ENCODE measurements around the gene TPH2.

Gene TPH2

DNA sequence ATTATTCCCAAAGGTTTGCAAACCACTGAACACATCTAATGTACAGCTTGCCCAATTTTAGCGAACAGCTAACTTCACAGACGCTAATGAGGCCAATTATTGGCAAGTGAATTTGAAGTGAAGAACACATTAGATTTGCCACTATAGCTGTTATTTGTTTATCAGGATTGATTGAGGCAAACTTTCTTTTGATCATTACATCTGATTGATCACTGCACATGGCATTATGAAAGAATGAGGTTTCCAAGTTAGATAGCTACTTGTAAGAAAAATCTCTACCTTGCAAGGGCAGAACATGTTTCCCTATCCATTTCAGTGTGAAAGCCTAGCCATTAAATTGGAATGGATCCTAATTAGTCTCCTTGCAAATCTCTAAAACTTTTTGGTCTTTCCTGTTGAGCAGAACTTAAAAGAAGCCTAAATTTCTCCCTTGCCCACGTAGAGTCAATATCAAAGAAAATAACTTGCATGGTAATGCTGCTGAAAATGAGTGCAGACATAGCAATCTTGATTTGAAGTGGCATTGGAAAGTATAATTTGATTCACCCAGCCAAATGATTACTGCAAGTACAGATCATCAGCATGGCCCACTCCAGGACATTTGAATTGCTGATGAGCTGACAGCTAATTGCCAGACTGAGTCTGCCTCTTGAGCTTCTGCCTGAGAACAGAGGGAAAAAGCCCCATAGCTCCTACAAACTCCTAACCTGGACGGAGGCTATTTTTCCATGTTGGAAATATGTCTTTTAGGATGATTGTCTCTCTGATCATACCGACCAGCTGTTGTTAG, 98.6 kb downstream of the TPH2 start:
- no peak for DNase-seq

DNA sequence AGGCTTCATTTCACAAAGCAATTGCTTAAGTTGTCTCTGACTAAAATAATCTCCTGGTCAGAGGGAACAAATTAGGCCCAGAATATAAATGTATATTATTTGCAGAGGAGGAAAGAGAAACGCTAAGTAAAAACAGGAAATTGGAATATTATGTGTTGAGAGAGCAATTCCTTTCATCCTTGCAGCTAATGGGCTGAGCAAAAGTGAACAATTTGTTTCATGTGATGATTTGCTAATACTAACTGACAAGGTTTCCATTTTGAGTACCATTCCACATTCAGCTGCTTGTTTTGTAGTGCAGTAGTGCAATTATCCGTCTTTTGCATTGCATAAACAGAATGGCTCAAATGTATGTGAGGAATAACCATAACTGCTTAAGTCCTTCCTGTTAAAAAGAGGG, 103.2 kb downstream of the TPH2 start:
- DNase-seq: no peak

DNA sequence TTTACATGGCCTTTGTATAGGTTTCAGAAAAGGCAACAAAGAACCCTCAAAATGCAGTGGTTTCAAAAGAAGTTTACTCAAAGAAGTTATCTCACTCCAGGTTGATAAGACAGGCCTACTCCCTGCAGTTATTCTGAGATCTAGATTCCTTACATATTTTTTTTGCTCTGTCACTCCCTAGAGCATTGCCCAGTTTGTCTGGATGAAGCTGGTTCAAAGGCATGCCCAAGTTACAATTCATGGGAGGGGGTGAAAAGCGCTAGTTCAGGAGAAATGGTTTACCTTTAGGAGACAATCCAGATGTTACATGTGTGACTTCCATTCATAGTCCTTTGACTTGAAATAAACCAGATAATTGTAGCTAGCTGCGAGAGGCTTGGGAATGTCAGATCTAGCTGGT, 115.0 kb downstream of the TPH2 start:
- no peak for DNase-seq

DNA sequence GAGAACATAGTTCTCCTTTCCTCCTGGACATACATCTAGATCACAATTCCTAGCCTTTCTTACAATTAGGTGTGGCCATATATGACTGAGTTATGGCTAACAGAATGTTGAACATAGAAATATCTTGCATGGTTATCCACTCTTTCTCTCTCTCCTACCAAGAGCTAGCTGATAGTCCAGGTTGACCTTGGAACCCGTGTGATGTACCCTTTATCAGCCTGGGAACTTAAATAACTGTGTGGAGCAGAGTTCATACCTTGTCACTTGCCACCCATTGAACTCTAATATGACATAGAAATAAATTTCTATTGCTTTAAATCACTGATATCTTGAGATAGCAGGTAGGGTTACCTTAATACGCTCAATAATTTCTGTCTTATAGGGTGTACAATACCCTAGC, 115.9 kb downstream of the TPH2 start:
- DNase-seq: no peak

DNA sequence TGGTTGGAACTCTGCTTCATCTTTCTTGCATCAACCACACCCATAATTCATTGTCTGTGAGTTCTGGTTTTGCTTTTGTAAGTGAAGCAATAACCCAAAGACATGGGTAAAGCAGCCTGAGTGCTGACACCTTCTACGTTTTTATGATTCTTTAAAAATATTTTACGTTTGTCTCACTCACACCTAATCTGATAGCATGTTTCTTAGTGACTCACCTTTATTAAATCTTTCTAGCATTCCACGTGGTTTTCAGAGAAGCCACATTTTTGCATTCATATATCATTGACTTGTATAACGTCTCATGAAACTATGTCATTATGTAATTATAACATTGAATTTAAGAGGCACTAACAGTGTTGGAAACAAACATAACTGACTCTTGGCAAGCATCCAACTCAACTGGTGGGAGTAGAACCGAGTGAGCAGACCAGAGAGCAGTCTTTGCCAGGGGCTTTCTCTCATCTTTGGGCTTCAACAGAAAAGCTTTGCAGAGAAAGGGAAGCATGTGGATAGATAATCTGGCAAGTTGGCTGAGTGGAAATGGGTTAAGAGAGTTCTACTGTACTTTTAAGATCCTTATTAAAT, 118.8 kb downstream of the TPH2 start:
- no peak for DNase-seq

DNA sequence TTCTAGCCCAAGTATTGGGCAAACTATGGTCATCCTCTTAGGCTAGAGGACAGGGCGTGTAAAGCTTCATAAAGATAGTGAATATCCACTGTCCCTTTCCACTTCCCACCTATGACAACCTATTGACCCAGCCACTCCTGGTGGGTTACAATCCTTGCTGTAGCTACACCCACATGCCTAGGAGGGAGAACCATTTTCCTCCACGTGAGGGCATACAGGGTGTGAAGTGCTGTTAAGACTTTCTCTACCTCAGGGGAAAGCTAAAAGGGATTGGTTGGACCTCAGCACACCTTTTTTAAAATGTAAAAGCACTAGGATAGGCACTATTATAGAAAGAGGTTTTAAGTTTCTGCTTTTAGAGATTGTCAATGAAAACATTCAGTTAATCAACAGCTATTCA, 124.4 kb downstream of the TPH2 start:
- no peak for DNase-seq

DNA sequence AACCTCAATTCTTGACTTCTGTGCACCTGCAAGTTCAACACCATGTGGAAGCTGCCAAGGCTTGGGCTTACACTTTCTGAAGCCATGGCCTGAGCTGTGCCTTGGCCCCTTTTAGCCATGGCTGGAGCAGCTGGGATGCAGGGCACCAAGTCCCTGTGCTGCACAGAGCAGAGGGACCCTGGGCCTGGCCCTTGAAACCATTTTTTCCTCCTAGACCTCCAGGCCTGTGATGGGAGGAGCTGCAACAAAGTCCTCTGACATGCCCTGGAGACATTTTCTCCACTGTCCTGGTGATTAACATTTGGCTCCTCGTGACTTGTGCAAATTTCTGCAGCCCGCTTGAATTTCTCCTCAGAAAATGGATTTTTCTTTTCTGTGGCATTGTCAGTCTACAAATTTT, 132.4 kb downstream of the TPH2 start:
- DNase-seq: no peak

DNA sequence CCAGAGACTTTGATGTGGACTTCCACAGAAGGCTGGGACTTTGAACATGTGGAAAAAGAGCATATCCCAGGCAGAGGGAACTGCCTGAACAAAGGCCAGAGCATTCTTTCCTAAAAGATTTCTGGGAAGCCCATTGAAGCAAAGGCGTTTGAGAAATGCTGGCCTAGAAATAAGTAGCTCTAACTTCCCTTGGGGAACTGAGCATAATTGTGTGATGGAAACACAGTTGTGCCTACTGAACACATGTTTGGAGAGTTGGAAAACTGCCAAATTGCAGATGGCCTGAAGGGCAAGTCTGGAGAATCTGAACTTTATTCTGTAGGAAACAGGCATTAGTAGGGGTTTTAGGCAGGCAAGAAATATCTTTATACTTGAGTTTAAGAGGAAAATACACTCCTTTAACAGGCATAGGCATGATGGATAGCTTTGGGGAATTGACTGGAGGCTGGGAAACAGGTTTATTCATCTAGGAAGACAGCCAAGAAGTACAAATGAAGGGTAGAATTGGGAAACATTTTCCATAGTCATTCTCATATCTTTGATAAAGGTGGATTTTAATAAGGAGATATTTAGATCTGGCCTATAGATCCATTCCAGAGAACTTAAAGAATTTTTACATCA, 134.1 kb downstream of the TPH2 start:
- DNase-seq: no peak

DNA sequence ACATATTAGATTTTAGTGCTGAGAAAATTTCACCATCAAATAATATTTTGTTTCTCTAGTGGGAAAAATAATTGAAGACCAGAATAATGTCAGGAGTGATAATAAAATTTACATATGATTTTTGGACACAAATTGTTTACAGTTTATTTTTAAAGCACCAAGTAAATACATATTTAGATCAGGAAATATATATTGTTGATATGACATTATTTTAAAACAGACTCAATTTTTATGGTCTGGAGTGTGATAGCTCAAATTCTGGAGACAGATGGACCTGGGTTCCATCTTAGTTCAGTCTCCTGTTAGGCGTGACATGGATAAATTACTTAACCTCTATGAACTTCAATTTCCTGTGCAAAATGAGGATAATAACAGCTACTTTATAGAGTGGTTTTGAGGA, 135.4 kb downstream of the TPH2 start:
- DNase-seq: no peak

DNA sequence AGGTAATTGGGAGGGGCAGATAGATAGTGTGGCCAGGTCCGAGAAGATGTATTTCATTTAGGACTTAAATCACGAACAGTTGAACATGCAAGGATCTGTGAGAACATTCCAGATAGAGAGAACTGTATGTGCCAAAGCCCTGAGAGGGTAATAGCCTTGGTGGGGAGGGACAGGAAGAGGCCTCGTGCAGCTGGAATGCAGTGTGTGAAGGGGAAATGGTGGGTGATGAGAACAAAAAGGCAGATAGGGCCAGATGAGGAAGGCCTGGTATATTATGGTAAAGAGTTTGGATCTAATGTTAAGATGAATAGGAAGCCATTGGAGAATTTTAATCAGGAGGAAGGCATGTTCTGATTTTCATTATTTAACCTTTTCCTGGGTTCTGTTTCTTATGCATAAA, 136.3 kb downstream of the TPH2 start:
- DNase-seq: no peak

DNA sequence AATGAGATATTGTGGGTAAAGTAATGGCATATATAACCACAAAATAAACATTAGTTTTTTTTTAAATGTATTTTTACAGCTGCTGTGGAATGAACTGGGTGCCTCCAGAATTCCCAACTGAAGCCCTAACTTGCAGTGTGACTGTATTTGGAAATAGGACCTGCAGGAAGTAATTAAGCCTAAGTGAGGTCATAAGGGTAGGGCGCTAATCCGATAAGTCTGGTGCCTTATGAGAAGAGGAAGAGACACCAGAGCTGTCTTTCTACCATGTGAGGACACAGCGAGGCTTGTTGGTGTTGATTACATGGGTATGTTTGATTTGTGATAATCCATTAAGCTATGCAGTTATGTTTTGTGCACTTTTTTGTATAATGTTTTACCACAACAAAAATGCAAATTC, 136.8 kb downstream of the TPH2 start:
- DNase-seq: no peak

DNA sequence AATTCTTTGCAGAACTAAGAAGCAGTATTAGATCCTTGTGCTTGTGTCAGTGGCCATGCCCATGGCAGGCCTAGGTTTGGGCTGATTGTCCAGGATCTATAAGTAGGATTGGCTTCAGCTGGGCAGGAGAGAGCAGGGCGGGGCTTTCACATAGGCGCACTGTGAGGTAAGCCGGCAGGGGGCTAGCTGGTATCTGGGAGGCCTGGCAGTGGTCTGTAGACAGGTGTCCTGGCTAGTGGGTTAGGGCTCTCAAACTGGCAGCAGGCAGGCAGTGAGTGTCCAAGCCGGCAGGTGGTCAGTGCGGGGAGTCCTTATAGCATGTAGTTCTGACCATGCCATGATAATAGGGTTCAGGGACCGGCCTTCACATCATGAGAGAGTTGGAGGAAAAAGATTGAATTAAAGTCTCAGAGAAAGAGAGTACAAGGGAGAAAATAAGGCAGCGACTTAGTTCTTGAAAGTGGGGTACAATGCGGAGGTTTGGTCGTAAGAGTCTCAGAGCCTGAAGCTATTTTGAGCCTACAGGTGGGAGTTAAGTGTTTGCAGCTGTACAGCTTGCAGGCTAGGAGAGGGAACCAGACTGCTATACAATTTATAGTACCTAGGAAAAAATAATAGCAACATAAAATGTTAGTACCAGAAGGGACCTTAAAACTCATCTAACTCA, 137.4 kb downstream of the TPH2 start:
- DNase-seq: no peak

DNA sequence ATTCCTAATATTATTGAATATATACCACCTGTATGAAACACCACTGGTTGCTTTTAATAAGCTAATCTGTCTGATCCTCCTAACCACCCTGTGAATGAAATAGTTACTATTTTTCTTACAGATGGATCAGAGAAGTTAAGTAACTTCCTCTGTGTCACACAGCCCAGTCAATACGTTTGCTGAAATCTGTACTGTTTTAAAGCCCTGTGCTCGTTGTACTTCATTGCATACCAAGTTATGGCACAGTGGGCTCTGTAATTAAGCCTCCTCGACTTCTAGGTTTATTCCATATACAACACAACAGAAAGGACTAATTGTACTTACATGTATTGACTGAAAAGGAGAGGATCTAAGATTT, 137.9 kb downstream of the TPH2 start:
- no peak for DNase-seq

DNA sequence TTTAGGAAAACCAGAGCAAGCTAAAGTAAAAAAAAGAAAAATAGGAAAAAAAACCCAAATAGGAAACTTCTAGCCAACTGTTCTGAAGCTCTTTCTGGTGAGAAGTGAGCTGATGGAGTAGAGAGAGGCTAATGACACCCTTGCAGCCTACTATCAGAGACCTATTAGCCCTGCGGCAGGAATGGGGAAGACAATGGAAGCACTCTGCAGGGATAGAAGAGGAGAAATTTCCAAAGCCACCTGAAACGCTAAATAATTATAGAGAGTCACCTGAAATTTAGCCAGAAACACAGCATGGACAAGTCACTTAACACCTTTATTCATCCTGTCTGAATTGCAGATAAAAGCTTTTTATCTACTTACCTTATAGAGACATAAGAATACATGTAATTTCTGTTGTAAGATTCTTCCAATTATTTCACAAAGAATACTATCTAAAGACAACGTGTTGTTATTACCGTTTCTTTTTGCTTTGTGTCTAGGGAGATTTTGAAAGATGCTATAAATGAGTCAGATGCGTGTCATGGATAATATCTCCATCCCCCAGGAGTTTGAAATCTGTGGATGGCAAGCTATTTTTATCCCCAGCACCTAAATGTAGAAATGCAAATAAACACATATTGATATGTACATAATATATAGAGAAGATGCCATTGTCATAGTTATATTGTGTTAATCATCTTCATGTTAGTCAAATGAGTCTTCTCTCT, 138.6 kb downstream of the TPH2 start:
- DNase-seq: no peak

DNA sequence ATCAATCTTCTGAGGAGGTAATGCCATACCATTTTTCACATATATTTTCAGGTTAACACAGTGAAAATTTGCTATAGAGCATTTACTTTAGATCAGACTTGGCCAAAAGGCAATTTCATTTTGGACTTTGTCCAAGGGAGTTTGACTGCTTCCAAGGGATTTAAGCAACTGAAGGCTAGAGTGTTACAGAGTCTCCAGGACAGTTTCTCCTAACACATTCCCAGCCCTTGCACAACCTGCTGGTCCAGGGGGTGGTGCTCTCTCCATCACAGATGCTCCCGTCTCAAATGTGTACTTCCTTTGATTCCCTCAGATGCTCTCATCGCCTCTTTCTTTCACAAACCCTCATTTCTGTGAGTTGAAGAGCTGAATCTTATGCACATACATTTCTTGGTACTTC, 143.1 kb downstream of the TPH2 start:
- no peak for DNase-seq
